Suppressor macrophage treated with lipopolysaccharide for 4 hours (primary cell): ENCODE measurements around the gene PRPF40B.

Source experiments
- DNase-seq: peaks from one replicate; pipeline ENCODE4 v3.0.0-alpha.2; 2020

The PRPF40B gene

DNA sequence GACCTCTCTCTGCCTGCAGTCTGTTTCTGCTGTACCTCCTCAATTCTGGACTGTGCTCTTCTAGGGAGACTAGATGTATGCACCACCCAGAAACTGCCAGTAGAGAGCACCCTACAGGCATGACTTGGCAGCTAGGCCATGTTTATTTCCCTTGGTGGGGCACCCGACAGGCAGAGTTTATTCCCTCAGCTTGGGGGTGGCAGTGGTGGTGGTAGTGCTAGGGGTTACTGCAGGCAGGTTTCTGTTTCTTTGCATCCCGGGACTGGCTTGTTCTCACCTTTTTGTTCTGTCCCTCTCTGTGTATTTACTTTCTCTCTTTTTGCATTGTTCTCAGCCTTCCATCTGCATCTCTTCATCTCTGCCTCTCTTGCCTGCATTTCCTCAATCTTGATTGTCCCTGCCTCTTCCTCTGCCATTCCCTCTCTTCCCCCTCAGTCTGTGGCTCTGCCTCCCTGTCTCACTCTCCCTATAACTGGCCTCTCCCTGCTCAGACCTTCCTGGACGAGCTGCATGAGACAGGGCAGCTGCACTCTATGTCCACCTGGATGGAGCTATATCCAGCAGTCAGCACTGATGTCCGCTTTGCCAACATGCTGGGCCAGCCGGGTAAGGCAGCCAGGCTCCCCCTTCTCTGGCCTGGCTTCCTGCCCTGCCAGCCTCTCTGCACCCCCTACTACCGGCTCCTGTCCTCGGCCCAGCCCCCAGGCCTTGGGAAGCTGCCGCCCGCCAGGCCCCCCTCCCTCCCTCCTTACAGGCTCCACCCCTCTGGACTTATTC, 13.8 kb downstream of the PRPF40B start:
- peak; percentile 56 for DNase-seq

DNA sequence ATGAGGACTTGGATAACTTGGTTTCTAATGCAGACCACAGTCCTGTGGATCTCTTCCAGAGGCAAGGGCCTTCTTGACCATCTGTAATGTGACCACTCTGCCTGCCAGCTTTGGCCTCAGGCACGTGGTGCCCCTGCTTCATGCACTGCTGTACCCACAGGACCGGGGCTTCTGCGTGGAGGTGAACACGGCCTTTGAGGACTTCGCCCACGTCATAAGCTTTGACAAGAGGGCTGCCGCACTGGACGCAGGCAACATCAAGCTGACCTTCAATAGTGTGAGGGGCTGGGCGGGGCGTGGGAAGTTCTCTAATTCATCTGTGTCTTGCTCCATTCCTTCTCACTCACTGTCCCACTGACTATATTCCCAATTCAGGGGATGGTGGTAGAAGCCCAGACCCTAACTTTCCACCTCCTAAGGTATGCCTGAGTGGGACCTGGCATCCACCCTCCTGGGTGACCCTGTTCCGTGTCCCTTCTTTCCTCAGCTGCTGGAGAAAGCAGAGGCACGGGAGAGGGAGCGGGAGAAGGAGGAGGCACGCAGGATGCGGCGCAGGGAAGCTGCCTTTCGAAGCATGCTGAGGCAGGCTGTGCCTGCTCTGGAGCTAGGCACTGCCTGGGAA, 18.5 kb downstream of the PRPF40B start:
- DNase-seq, result no peak

- DNase-seq, result no peak
Measured at GRCh38 chr12:49642370-49642802, 19.0 kb downstream of the PRPF40B start.

- DNase-seq, result no peak
Measured at GRCh38 chr12:49643135-49643534, 19.8 kb downstream of the PRPF40B start.

GRCh38 chr12:49643961-49644619, 20.7 kb downstream of the PRPF40B start:
- no peak for DNase-seq

GRCh38 chr12:49644620-49644994, 21.2 kb downstream of the PRPF40B start:
- peak; percentile 84 for DNase-seq

GRCh38 chr12:49645146-49646039, 22.0 kb downstream of the PRPF40B start:
- no peak for DNase-seq

GRCh38 chr12:49646331-49646830, 23.0 kb downstream of the PRPF40B start:
- no peak for DNase-seq

GRCh38 chr12:49646871-49647654, 23.7 kb downstream of the PRPF40B start:
- no peak for DNase-seq

DNA sequence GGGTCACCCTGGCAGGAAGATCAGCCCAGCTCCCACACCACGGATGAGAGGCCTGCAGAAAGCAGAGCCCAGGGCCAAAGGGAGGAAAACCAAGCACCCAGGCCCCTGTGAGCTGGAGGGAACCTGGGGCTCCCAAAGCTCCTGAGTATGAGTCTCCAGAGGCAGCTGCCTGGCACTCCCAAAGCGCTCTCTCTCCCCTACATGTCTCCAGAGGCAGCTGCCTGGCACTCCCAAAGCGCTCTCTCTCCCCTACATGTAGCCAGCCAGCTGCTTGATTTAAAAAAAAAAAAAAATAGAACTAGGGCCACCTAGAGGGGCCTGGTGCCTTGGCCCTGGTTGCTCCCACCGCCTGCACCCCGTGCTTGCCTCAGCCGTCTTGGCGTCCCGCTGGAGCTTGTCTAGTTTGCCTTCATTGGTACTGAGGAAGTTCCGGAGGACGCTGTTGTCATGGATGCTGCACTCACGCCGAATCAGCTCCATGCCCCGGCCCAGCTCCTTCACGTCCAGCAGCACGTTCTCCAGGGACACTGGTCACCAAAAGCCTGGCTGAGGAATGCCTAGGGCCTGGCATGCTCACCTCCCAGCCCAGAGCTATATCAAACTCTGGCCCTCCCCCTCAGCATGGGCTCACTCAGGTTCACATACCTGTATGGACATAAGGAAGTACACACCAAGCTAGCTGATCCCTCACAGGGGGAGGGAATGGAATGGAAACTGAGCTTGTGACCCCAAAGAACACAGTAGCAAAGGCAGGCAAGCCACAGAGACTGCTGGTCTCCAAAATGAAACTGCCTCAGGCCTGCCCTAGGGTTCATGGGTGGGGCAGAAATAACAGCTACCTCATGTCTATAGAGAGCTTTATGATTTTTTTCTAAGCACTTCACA, 24.7 kb downstream of the PRPF40B start:
- DNase-seq, result no peak

GRCh38 chr12:49648712-49649003, 25.3 kb downstream of the PRPF40B start:
- DNase-seq, result no peak

GRCh38 chr12:49649445-49649844, 26.1 kb downstream of the PRPF40B start:
- no peak for DNase-seq

DNA sequence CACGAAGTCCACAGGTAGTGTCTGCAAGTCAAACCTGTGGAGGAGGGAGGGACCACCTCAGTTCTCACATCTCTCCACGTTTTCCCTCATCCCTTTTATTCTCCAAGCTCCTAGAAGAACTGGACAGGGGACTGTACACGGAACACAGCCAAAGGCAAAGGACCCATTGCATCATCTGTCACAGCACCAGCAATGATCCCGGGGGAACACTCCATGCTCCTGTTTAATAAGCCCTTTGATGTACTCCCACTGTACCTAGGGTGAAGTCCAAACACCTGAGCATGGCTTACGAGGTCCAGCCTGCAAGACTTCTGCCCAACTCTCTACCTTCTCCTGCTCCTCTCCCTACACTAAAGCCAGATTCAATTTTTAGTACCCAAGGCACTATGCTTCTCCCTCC, 26.5 kb downstream of the PRPF40B start:
- no peak for DNase-seq

- no peak for DNase-seq
Measured at GRCh38 chr12:49651855-49652254, 28.5 kb downstream of the PRPF40B start.

GRCh38 chr12:49652921-49653520, 29.7 kb downstream of the PRPF40B start:
- DNase-seq, result no peak

- no peak for DNase-seq
Measured at GRCh38 chr12:49654715-49655114, 31.4 kb downstream of the PRPF40B start.

GRCh38 chr12:49655595-49656236, 32.4 kb downstream of the PRPF40B start:
- DNase-seq, result no peak

GRCh38 chr12:49658276-49658675, 34.9 kb downstream of the PRPF40B start:
- DNase-seq, result no peak

- no peak for DNase-seq
Measured at GRCh38 chr12:49659753-49660152, 36.4 kb downstream of the PRPF40B start.

GRCh38 chr12:49661191-49661590, 37.8 kb downstream of the PRPF40B start:
- DNase-seq, result peak; percentile 72
